Measurements from ENCODE around the gene AICDA.

GRCh38 chr12:8577879-8578278 is 34.8 kb downstream of the AICDA start:
- TF ChIP-seq ZNF70 (CRISPR knock-in tag; IDR thresholded peaks at IDR 0.05) (no peak), PATZ1 (CRISPR knock-in tag; IDR thresholded peaks at IDR 0.05; ENCODE audit: borderline replicate concordance) (no peak), CSRNP3 (CRISPR knock-in tag; IDR thresholded peaks at IDR 0.05) (no peak), ZFP3 (CRISPR knock-in tag; IDR thresholded peaks at IDR 0.05) (no peak), TCF4 (CRISPR knock-in tag; IDR thresholded peaks at IDR 0.05; ENCODE audit: borderline replicate concordance) (no peak), RARB (CRISPR knock-in tag; IDR thresholded peaks at IDR 0.05) (no peak), ZNF565 (CRISPR knock-in tag; conservative IDR thresholded peaks at IDR 0.05; ENCODE audit: low read depth) (no peak), CREB5 (CRISPR knock-in tag; IDR thresholded peaks at IDR 0.05; ENCODE audit: low read depth) (no peak)
